T-helper 17 cell (primary cell): ENCODE results near the gene CCDC59. TPM values are rescaled to one million over a fixed set of nuclear protein-coding genes. Genes with fewer than 3 reads are reported as not detected.

Experiments used
- ATAC-seq: fragments of 150-1000 bp; cut with Tn5 transposase; 2 replicates; pipeline ENCODE4 v1.10.0; 2021; ENCODE audit warnings: mild to moderate bottlenecking, moderate library complexity
- DNase-seq, 3 donors: peaks; one replicate each; pipeline versions ENCODE4 v3.0.0 to v3.0.0-alpha.2; 2020 to 2021
- H3K9me3 ChIP-seq: one replicate; pipeline ENCODE4 v1.7.0; 2013; ENCODE audit warnings: low read length, mild to moderate bottlenecking; ENCODE audit not compliant: control insufficient read depth, poor library complexity, severe bottlenecking
- H3K27ac Mint-ChIP-seq: one replicate; pipeline ENCODE4 v1.8.0; 2022; ENCODE audit warnings: mild to moderate bottlenecking, moderate library complexity, mixed read lengths
- H3K27me3 Mint-ChIP-seq: one replicate; pipeline ENCODE4 v1.8.0; 2022; ENCODE audit warnings: mixed read lengths
- H3K36me3 Mint-ChIP-seq: one replicate; pipeline ENCODE4 v1.8.0; 2022; ENCODE audit warnings: low read depth, mixed read lengths
- H3K4me1 Mint-ChIP-seq: one replicate; pipeline ENCODE4 v1.8.0; 2022; ENCODE audit warnings: mild to moderate bottlenecking, mixed read lengths
- H3K4me3 Mint-ChIP-seq: one replicate; pipeline ENCODE4 v1.8.0; 2022; ENCODE audit warnings: mild to moderate bottlenecking, moderate library complexity, mixed read lengths
- total RNA-seq, 4 donors: library from RNA in 2 of 4; stranded (reverse) in 2 of 4; gene quantifications; one replicate each; pipeline ENCODE4 v1.2.3 and lab custom pipeline; 2022 to 2026

The CCDC59 gene
- total RNA-seq, 2 donors from 2014 or later, result 113 to 119 TPM

DNA sequence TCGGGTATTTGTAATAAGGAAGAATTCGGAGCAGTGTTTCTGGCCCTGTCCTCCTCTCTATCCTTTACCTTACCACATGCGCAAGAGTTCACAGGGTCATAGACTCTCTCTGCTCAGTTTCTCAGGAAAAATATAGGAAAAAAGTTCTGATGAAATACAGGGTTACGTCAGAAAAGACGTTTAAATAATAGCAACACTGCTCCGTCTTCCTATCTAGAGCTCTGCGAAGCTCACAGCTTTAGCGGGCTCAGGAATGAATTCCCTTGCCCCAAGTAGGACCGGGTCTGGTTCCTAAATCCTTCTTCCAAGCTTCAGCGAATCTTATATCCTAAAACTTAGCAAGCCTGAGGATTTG is 365 bp downstream of the CCDC59 start:
- Mint-ChIP-seq H3K36me3 (peaks cover 8% of the 10 kb centered on the region), H3K4me3 (peak overlapping the region; percentile 99), H3K27me3 (no peaks in the 10 kb centered on the region), H3K4me1 (peaks cover 35% of the 10 kb centered on the region), H3K27ac (peak overlapping the region; percentile 100)
- no peaks in the 10 kb centered on the region for H3K9me3 ChIP-seq
- no peak for ATAC-seq
- DNase-seq, result no peak

DNA sequence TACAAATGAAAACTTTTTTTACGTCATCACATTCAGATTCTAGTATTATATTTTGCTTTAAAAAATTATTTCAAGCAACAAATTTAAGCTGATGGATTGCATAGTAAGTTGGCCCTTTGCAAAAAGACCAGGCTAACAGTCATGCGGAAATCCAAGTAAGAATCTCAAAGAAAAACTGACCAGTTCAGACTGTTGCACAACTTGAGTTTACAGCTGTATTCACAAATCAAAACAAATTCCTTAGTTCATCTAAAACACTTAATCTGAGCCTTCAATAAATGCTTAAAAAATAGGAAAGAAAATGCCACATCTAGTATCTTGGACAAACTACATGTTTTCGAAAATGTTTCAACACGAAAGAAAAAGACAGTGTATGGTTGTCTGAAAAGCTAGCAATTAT is 847 bp downstream of the CCDC59 start:
- Mint-ChIP-seq H3K4me3 (peak overlapping the region; percentile 99), H3K36me3 (peaks cover 6% of the 10 kb centered on the region), H3K4me1 (peaks cover 30% of the 10 kb centered on the region)

DNA sequence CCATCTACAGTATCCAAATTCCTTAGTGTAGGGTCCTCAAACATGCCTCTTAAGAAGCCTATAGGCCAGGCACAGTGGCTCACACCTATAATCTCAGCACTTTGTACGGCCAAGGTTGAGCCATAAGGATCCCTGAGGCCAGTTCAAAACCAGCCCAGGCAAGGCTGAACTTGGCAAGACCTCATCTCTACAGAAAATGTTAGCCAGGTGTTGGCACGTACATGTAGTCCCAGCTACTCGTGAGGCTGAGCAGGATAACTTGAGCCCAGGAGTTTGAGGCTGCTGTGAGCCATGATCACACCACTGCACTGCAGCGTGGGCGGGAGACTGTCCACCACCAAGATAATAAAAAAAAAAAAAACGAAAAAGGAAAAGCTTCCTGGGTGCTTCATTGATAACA is 6.8 kb downstream of the CCDC59 start:
- Mint-ChIP-seq H3K4me1 (peaks cover 4% of the 10 kb centered on the region), H3K27ac (peak overlapping the region; percentile 19), H3K4me3 (no peak overlapping the region), H3K27me3 (no peaks in the 10 kb centered on the region), H3K36me3 (peaks cover 2% of the 10 kb centered on the region)
- ATAC-seq (peak; percentile 14), DNase-seq (no peak)
- no peaks in the 10 kb centered on the region for H3K9me3 ChIP-seq

More for the DNA sequence above, 847 bp downstream of the CCDC59 start:
- Mint-ChIP-seq H3K27me3 (no peaks in the 10 kb centered on the region), H3K27ac (peak overlapping the region; percentile 100)
- no peak for ATAC-seq
- H3K9me3 ChIP-seq, result no peaks in the 10 kb centered on the region
- DNase-seq, result no peak

DNA sequence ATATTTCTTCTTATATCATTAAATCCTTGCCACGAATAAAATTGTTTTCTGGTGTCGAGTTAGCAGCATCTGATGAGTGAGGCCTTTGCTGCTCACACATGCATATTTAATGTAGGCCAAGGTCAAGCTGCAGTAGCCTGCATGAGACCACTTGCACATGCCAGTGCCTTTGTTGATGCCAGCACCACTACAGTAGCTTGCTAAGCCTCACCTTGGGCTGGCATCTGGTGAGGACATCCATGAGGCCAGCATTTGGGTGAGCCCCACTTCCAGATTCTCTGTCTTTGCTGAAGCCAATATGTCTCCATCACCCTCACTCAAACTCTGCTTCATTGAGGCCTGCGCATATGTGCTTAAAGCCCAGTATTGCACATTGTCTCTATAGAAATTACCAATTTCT is 8.0 kb downstream of the CCDC59 start:
- Mint-ChIP-seq H3K27ac (peak overlapping the region; percentile 11), H3K36me3 (peaks cover 2% of the 10 kb centered on the region), H3K27me3 (no peaks in the 10 kb centered on the region), H3K4me3 (no peak overlapping the region), H3K4me1 (peaks cover 2% of the 10 kb centered on the region)
- DNase-seq, result no peak
- no peak for ATAC-seq
- no peaks in the 10 kb centered on the region for H3K9me3 ChIP-seq

DNA sequence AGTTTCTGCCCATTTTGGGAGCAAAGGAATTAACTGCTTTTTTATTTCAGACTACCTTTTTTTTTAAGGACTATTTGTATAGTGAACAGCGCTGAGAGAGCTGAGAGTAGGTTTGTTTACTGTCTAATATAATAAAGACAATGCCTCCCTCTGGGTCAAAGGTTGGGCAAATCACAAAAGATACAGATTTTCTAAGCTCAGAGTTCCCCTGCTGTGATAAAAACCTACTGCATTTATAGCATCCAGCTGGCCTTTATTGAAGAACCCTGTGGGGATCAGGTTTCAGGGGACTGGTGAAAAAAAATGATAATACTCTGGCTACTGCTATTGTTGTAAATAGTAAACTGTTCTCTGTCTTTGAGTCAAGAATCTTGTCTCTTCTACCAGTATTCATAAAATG is 28.7 kb downstream of the CCDC59 start:
- H3K4me3 Mint-ChIP-seq, result no peak overlapping the region
- no peaks in the 10 kb centered on the region for H3K4me1 Mint-ChIP-seq
- no peaks in the 10 kb centered on the region for H3K9me3 ChIP-seq
- H3K27me3 Mint-ChIP-seq, result peaks cover 10% of the 10 kb centered on the region
- H3K27ac Mint-ChIP-seq, result no peak overlapping the region
- ATAC-seq (no peak), DNase-seq (no peak)
- no peaks in the 10 kb centered on the region for H3K36me3 Mint-ChIP-seq

DNA sequence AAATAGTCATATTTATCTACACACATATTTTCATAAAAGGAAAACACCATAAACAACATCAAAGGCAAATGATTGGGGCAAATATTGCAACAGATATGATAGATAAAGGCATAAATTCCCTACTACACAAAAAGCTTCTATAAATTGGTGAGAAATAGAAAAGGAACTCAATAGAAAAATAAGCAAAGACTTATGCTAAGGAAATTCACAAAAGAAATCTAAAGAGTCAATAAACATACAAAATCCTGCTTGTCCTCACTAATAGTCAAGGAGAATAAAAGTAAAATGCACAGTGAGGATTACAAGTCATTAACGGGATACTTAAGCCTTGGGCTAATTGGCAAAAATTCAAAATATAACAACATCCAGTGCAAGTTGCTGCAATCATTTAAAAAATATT is 30.3 kb downstream of the CCDC59 start:
- Mint-ChIP-seq H3K36me3 (peaks cover 3% of the 10 kb centered on the region), H3K4me3 (no peak overlapping the region), H3K4me1 (no peaks in the 10 kb centered on the region), H3K27ac (no peak overlapping the region), H3K27me3 (peaks cover 10% of the 10 kb centered on the region)
- ATAC-seq (no peak), DNase-seq (no peak)
- H3K9me3 ChIP-seq, result no peaks in the 10 kb centered on the region

DNA sequence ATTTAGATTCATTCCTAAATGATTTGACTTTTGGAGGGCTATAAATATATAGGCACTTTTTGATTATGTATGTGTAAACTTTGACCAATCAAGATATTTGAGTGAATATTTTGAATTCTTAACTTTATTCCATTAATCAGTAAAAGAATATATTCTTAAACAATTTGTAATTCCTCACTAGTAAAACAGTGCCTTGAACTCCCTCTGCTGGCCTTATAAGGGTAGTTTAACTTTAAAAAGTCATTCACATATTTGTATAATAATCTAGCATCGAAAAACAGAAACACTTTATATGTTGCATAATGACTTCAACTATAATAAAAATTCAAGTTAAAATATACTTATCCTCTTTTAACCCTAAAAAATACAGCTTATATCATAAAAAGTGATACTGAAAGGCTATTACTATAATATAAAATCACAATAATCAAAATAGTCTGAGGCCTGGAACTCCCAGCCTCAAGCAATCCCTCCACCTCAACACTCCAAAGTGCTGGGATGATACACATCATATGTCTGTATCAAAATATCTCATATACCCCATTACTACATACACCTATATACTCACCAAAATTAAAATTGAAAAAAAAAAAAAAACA is 31.2 kb downstream of the CCDC59 start:
- peaks cover 3% of the 10 kb centered on the region for H3K36me3 Mint-ChIP-seq
- H3K9me3 ChIP-seq, result no peaks in the 10 kb centered on the region
- no peak for ATAC-seq
- DNase-seq, result no peak
- no peaks in the 10 kb centered on the region for H3K4me1 Mint-ChIP-seq
- no peak overlapping the region for H3K4me3 Mint-ChIP-seq
- peaks cover 10% of the 10 kb centered on the region for H3K27me3 Mint-ChIP-seq
- H3K27ac Mint-ChIP-seq, result no peak overlapping the region

DNA sequence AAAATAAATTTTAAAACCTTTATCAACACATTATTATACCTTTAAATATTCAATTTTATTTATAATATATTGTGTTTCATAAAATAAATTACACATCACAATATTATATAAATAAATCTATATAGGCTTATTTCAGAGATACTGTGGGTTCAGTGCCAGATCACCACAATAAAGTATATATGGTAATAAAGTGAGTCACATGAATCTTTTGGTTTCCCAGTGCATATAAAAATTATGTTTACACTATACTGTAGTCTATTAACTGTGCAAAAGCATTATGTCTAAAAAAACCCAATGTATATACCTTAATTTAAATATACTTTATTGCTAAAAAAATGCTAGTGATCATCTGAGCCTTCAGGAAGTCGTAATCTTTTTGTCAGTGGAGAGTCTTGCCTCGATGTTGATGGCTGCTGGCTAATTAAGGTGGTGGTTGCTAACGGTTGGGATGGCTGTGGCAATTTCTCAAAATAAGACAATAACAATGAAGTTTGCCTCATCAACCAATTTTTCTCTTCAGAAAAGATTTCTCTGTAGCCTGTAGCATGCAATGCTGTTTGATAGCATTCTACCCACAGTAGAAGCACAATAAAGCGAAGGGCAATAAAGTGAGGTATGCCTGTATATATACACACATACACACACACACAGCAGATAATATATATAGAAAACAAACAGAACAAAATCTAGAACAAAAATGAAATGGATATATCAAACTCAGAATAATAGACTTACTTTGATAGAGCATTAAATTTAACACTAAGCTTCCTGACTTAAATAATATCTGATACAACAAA is 32.4 kb downstream of the CCDC59 start:
- H3K9me3 ChIP-seq, result no peaks in the 10 kb centered on the region
- H3K36me3 Mint-ChIP-seq, result peaks cover 3% of the 10 kb centered on the region
- ATAC-seq, result no peak

DNA sequence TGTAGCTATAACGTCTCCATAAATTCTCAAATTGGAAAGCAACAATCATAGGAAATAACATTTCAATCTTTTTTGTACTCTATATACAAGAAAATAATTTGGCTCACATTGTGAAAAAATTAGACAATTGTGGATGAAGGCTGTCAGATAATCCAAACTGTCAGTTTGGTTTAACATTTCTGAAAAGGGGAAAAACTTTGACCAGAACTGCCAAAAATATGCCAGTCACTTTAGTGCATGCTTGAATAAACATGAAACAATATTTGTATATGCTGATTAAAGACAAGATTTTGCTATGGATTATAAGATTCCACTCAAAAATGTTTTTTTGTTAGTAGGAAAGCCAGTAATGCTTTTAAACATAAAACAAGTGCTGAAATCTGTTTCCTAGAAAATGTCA is 38.9 kb downstream of the CCDC59 start:
- peaks cover 18% of the 10 kb centered on the region for H3K27me3 Mint-ChIP-seq
- ATAC-seq, result no peak

More for the DNA sequence above, 32.4 kb downstream of the CCDC59 start:
- Mint-ChIP-seq H3K4me3 (no peak overlapping the region), H3K27me3 (peaks cover 10% of the 10 kb centered on the region), H3K27ac (no peak overlapping the region), H3K4me1 (no peaks in the 10 kb centered on the region)
- DNase-seq, result no peak

DNA sequence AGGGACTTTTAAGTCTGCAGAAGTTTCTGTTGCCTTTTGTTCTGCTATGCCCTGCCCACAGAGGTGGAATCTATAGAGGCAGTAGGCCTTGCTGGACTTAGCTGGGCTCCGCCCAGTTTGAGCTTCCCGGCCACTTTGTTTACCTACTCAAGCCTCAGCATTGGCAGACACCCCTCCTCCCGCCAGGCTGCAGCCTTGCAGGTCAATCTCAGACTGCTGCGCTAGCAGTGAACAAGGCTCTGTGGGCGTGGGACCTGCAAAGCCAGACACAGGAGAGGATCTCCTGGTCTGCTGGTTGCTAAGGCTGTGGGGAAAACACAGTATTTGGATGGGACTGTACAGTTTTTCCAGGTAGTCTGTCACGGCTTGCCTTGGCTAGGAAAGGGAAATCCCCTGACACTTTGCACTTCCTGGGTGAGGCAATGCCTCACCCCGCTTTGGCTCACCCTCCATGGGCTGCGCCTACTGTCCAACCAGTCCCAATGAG is 43.7 kb downstream of the CCDC59 start:
- H3K9me3 ChIP-seq, result no peaks in the 10 kb centered on the region
- ATAC-seq (no peak), DNase-seq (no peak)
- Mint-ChIP-seq H3K4me1 (no peaks in the 10 kb centered on the region), H3K27ac (no peak overlapping the region), H3K36me3 (no peaks in the 10 kb centered on the region), H3K27me3 (peaks cover 13% of the 10 kb centered on the region), H3K4me3 (no peak overlapping the region)

More for the DNA sequence above, 38.9 kb downstream of the CCDC59 start:
- no peak for DNase-seq
- Mint-ChIP-seq H3K4me3 (no peak overlapping the region), H3K27ac (no peak overlapping the region), H3K36me3 (peaks cover under 1% of the 10 kb centered on the region), H3K4me1 (no peaks in the 10 kb centered on the region)
- no peaks in the 10 kb centered on the region for H3K9me3 ChIP-seq

Other genes with a start within 250 kb of the CCDC59 start
- 10 to 100 TPM; 11.8 to 11.9 TPM for gene METTL25, start 142 bp upstream of the CCDC59 start, total RNA-seq